GM19324 (cell line): ENCODE data around the gene TENM3.
A peak's percentile ranks its signal among the peaks of the same experiment; 100 is the strongest.

ENCODE experiments used
- ATAC-seq: cut with Tn5 transposase; IDR thresholded peaks from one replicate; pipeline ENCODE4 v1.9.1; 2021; ENCODE audit warnings: mild to moderate bottlenecking, moderate library complexity; ENCODE audit not compliant: unreplicated experiment, low FRiP score

TENM3 gene

DNA sequence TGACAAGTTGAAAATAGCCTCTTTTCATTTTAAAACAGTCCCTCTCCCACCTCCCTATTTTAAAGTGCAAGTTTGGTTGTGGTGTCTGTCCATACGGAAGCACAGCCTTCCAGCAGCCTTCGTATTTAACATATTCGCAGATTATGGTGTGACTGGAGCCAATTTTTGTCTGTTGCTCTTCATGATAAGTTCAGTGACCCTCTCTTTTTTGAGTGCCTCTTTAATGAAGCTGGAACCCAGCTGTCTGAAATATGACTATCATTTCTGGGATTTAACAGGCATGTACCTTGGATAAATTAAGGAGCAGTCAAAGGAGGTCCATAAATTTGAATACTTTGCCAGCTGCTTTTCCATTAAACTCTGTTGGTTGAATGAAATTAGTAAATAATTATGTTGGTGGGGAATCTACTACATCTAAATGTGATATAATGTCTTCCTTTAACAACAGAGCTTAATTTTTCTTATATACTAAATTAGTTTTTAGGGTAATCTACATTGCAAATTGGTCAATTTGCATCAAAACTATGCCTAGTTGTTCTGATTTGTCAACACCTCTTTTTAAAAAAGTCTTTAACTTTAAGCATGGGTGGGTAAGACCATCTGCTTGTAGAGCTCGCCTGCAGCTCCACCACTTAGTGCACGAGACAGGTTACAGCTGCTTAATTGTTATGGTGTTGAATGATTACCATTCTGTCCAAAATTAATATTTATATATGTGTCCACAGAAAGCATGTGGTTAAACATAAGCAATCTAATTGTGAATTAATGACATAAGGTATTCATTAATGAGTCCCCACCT lies 457.4 kb downstream of the TENM3 start:
- ATAC-seq, result no peak

DNA sequence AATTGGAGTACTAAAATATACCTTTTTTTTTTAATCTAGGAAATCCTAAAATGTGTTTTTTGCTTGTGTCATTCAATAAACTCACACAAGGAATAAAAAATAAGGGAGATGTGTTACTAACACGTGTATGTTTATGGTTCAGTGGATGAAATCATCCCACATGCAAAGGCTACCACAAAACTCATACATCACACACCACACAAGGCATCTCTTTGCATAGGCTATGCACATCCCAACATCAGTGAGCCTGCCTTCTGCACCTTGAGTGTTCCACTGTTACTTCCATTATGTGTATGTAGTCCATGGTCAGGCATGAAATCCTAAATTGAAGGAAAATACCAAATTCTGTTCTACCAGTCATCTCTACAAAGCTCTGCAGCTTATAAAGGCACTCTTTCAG lies 460.9 kb downstream of the TENM3 start:
- ATAC-seq, result no peak

DNA sequence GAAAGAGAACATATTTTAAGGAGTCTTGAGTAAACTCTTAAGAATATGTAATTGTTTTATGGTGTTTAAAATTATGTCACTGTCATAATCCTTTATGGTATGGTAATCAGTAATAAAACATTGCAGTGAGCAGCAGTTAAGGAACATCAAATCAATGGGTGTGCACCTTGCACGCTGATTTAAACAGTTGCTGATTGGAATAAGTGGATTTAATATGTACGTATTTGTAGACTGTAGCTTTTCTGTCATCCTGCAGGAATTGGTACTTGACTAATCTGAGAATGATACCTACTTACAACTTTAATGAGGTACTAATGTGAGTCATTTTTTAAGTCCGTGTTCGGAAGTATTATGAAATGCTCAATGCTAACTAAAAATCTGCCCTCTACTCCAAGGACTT lies 461.7 kb downstream of the TENM3 start:
- no peak for ATAC-seq

DNA sequence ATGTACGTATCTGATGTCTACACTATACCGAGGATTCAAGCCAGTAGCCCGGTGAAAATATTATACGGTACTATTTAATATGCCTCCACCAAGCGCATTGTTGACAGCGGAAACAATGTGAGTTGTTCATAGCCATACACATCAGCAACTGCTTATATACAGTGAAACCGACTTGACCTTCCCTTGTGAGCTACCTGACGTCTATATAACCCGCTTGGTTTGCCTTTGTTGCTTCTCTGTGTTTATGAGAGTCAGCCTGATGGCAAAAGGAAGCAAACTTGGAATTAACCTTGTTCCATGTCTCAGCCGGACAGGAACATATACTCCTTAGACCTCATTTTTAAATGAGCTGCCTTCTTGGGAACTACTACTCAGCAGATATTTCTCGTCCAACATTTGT lies 462.2 kb downstream of the TENM3 start:
- no peak for ATAC-seq

DNA sequence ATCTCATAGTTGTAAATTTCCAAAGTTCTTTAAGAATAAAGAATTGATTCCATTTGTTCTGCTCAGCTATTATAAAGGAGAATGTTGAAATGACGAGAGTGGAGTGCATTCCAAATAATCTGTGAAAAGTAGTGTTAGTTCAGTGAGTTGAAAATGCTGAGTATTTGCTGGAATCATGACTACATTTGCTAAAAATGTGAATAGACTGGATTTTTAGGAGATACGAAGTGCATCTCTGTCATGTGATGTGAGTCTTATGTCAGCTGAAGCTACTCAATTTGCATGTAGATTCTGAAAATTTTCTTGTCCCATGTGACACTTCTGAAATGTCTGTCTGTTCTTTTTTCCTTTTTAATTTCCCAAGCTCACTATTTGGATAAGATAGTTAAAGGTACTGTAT lies 468.0 kb downstream of the TENM3 start:
- no peak for ATAC-seq

DNA sequence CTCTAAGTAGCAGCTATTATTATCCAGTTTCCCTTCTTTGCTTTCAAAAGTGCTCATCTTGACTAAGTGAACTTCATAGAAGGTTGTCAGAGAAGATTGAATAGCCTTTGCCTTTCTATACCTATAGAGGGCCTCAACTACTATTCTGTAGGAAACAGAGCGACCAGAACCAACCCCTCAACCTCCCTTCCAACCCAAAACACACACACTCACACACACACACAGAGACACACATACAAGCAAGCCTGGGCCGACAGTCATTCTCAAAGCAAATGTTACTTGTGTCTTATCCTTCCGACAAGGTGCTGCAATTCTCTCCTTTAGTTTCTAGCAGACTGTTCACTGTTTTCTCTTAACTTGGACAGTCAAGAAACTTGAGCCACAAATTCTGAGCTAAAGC lies 472.3 kb downstream of the TENM3 start:
- ATAC-seq, result no peak

DNA sequence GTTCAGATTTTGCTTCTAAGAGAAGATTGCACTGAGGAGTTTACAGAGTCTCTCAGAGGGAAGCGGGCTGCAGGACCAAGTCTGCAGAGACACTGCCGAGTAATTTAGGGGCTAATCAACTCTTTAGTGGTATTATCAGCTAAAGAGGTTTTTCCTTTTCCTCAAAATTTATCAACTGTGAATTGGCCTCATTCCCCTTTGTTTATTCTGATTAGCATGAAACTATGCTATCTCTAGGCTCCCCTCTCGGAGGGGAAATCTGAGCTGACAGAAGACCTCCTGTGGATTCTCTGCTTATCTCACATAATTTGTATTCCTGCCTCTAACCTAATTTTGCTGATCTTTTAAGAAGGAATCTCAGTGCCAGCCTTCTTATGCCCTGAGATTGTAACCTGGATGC lies 473.0 kb downstream of the TENM3 start:
- ATAC-seq, result no peak

DNA sequence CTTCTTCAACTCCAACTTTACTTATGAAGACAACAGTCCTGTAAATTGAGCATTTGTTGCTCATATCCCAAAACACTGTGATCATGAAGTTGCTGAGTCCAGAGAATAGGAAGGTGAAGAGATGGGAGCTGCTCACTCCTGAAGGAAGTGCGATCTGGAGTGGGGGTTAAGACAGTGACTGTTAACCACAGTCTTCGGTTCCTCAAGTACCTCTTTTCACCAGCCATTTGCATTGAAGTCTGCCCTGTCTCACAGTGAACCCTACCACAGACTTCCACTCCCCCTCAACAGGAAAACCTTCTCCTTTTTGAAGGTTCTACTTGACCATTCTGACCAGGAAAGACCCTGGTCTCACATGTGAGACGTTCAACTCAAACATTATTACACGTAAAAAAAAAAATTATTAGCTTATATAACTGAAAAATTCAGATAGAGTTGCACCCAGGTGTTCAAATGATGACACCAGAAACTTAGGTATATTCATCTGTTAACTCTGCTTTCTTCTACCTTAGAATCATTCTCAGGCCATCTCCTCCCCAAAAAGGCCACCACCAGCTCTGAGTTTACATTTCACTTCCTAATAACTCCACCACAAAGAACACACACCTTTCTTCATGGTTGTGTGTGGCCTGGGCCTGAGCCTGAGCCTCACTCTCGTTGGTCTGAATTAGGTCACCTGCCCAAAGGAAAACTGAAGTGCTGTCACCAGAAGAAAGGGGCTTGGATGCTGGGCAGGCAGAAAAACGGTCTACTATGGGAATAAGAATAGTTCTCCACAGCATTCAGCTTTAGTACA lies 474.8 kb downstream of the TENM3 start:
- peak; percentile 50 for ATAC-seq

DNA sequence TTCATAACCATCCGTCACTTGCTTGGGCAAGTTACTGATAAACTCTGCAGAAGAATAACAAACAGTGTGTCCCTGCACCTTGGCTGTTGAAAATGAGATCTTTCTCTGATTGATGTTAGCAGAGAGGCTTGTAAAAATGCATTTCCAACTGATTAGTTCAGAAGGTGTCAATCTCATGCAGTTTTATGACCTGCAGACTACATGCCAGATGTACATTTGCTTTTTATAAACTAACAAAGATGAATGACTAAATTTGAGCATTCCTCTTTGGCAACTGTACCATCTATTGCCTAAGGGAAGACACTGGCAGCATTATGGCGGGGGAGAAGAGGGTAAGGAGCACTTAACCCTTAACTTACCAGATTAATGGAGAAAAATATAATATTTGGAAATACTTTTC lies 481.2 kb downstream of the TENM3 start:
- ATAC-seq, result no peak

DNA sequence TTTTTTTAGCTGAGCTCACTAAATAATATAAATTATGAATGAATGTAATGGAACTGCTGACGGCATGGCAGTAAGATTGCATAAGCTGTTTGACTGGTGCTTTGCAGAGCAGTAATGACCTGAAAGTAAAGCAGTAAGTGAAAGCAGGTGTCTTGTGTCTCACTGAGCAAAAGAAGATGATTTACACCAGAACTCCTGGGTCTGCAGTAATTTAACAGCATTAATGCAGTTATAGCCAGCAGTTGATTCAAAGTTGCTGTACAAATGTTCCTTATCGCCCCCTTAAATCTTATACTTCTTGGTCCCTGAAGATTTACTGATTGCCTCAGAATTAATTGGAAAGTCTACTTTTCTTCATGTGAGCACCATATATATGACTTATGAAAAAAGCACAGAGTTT lies 486.3 kb downstream of the TENM3 start:
- ATAC-seq, result no peak

DNA sequence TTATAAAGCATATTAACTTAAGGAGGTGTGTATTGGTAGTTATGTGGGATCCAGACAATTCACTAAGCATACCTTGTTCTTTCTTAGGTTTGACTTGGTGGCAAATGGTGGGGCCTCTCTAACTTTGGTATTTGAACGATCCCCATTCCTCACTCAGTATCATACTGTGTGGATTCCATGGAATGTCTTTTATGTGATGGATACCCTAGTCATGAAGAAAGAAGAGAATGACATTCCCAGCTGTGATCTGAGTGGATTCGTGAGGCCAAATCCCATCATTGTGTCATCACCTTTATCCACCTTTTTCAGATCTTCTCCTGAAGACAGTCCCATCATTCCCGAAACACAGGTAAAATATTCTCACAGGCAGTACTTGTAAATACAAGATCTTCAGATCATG lies 487.6 kb downstream of the TENM3 start:
- ATAC-seq, result no peak

DNA sequence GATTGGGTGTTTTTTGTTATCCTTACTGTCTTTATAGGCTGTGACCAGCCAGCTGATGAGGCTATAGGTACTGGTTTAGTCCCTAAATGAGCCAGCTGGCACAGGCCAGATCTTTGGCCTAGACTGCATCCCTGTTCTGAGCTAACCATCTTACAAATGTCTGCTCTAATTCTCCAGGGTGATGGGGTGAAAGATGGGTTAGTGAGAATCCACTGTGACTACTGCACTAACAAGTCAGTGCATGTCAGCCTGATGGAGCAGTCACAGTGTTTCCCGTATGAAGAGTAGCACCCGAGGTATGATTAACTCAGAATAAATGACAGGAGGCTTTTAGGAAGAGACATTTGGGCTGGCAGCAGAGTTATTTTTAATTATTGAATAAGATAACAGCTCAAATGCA lies 493.0 kb downstream of the TENM3 start:
- ATAC-seq, result no peak

DNA sequence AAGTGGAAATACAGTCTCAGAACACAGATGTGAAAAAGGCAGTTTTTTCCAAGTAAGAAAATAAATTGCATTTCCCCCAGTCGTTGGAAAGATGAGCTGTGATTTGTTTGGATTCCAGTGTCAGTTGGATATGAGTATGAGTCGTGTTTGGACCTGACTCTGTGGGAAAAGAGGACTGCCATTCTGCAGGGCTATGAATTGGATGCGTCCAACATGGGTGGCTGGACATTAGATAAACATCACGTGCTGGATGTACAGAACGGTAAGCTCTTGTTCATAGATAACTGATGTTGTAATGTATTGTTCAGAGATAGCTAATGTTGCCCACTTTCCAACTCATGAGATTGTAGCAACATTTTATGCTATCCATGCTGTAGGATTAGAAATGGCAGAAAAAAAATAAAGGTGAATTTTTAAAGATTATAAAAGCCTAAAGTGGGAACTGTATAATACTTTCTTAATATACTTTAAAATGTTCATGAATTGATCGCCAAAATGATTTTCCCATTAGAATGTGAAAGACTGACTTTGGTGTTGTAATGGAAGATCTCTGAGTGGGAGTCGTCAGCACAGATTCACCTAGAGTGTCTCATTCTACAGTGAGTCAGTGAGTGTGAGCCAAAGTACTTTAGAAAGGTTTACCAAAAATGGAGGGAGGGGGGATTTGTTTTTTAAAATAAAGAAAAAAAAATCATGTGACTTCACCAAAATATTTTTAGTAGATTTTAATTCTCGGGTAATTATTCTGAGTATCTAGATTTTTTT lies 495.3 kb downstream of the TENM3 start:
- no peak for ATAC-seq

DNA sequence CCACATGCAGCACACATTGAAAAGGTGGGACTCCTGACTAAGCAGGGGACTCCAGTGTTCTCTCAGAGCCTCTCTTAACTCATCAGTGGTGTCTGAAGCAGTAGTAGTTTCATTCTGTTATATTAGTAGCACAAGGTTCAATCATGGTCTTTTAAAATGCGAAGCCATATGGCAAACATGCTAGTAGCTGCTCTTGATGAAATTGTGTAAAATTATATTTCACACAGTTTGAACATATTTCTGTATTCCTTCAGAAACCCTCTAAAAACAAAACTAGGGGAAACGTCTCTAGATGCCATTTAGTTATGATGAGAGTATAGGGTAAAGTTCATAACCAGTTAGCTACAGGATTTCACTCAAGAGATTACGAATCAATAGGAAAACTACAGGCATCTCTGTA lies 497.1 kb downstream of the TENM3 start:
- ATAC-seq, result no peak

DNA sequence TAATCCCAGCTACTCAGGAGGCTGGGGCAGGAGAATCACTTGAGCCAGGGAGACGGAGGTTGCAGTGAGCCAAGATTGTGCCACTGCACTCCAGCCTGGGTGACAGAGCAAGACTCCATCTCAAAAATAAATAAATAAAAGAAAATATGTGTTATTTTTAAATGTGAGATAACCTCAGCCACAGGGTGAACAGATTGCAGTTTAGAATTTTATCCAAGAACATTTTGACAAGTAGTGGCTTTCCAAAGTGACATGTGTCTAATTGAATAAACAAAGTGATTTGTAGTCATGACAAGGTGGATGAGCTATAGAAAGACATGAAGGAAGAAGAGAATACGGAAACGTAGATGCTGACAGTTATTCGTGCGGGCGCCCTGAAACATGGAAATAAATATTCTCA lies 497.9 kb downstream of the TENM3 start:
- no peak for ATAC-seq

DNA sequence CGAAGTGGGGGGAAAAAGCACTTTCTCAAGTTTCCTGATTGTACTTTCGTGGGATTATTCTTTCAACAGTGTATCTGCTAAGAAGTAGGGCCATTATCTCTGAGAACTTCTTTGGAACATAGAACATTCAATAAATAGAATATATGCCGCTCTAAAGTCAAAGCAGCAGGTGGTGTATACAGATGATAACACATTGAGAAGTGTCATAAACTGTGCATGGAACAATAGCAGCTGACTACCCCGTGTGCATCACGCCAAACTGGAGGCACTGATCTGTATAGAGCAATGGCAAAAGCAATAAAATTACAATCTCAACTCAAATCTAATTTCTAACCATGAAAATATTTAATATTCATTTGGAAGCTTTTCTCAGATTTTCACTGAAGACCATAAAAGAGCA lies 498.7 kb downstream of the TENM3 start:
- no peak for ATAC-seq

DNA sequence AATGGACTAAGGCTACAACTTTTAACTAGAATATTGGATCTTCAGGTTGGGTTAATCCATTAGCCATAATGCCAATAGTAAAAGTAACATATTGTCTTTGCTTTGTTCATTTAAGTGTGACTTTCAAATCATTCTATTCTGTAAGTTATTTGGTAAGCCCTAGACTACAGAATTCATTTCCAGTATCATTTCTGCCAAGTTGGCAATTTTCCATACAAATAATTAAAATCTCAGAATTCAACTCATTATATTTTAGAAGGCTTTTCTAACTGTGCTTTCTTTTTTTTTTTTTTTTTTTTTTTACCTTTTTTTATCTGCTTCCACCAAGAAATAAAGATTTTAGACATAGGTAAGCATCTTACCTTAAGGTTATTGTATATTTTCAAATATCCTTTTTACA lies 500.6 kb downstream of the TENM3 start:
- no peak for ATAC-seq

DNA sequence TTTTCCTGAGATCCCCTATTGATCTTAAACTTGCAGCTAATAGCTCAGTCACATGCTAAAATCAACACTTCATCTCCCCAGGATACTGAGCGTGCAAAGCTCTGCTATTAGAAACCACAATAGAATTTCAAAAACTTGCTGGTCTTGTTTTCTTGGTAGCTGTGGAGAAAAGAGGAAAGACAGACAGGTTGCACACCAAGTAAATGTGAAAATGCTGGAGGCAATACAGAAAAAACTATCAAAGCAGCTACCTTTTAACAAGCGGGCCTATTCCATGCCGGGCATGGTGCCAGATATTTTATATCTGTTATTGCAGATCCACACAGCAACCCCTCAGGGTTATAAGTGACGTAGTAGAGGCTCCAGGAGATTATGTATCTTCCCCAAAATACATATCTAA lies 502.0 kb downstream of the TENM3 start:
- ATAC-seq, result no peak

DNA sequence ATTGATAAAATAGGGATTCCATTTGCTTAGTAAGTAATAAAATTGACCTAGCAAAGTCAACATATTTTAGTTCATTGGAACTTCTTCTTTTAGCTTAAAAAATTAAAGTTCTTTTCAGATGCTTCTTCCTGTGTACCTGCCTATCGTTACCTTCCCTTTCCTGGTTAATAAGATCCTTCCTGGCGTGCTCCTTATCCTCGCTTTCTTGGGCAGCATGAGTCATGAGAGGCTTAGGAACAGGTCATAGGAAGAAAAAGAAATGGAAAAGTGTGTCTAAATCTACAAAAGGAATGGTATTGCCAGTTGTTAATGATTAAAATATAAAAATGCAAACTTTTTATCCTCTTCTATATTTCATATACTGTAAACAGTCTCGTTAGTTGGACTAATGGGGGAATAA lies 503.7 kb downstream of the TENM3 start:
- ATAC-seq, result no peak

DNA sequence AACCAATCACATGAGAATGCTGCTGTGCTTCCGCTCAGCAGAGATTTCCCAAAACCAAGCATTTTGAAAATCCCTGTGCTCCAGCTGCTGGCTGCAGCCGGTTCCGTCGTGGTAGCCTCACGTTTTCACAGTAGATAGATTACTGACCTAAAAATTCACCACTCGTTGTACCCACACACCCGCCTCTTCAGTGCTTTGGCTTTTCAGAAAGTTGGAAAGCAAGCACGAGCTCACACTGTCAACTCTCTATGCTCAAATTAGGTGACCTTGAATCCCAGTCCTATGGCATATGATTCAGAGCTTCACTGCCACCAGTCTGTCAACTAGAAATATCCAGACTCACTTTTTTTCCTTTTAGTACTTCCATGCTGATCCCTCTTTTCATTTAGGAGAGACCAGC lies 505.1 kb downstream of the TENM3 start:
- no peak for ATAC-seq

DNA sequence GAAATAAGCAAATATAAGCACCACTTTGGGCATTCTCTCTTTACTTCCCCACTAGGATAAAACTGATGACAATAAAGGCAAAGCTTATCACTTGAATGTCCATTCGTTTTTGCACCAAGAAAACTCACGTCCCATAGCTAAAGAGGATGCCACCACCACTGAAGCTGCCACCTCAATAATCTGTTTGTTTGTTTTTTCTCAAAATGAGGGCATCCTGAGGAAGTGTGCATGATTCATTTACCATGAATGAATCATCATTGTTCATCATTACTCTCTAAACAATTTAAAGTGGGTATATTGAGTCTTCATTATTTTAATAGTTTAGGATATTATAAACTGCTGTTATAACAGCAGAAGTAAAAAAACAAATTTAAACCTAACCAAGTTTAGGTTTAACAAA lies 505.7 kb downstream of the TENM3 start:
- ATAC-seq, result no peak
